Cardiac fibroblast (primary cell): ENCODE data around the gene ENTREP1.
"Not testable (repeated sequence)": the region's sequence is repeated elsewhere in the genome, so short reads cannot be mapped to it uniquely, and the experiment has no call there.

ENCODE experiments used
- DNase-seq, 2 donors: peaks; one replicate each; pipeline versions ENCODE4 v3.0.0 to v3.0.0-alpha.2; 2010; ENCODE audit warnings: low read depth in 2 of 2
- H3K4me3 ChIP-seq, 2 donors: replicated peaks in 1 of 2; 1 replicate in 1 of 2; 2 replicates in 1 of 2; pipeline ENCODE4 v1.5.1; 2011; ENCODE audit warnings: low read depth in 2 of 2, low read length in 2 of 2, mild to moderate bottlenecking in 2 of 2, moderate library complexity in 1 of 2
- CTCF ChIP-seq: IDR thresholded peaks from one replicate; pipeline ENCODE4 v1.5.1; 2011; ENCODE audit warnings: low read depth, mild to moderate bottlenecking, low read length, inconsistent platforms

Gene ENTREP1

DNA sequence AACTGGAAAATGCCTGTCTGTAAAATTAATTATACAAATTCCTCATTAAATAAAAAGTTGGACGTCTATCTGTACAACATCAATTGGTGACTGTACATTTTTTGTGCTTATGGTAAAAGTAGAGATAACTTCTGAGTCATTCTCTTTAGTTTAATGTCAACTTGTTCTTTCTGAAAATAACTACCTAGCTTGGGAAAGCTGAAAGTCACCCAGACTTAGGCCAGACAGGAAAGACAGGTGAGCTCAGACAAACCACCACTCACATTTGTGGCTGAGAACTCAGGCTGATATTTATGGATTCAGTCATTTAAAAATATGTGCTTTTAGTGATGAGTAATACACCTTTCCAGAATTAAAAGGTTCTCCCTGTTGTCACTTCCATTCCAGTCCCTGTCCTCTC, 31.9 kb upstream of the ENTREP1 start:
- DNase-seq: no peak
- no peak for TF ChIP-seq CTCF
- no peak overlapping the region for H3K4me3 ChIP-seq

- DNase-seq: peak in 1 of 2 donors; percentile 26
- TF ChIP-seq CTCF: no peak
- H3K4me3 ChIP-seq: no peak overlapping the region
Observed at GRCh38 chr9:69295872-69296552, 29.0 kb upstream of the ENTREP1 start.

DNA sequence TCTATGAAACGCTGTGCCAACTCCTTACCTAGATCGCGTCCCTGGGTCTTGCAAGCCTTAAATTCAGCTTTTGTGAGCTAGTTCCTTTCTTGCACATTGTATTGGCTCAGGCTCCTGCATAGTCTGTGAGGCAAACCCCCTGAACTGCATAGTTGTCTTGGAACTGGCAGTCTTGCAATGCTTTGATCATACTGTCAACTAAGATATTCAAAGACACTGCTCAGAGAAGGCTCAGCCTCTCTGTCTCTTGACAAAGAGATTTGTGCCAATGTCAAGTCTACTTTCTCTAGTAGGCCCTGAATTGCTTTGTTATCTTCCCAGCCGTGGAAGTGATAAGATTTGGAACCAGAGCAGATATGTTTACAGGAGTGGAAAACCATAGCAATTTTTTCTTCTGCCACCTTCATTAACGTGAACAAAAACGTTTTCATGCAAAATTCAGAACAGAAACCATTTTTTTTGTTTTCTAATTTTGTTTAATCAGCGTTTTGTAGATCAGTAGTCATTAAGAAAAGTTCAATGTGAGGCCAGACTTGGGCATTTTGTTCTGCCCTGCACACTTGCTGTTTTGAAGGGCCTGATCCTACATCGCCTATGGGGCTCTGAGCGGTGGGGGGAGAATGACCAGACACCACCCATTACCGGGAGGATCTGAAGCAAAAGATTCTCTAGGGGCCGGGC, 27.6 kb upstream of the ENTREP1 start:
- DNase-seq: no peak
- no peak overlapping the region for H3K4me3 ChIP-seq
- TF ChIP-seq CTCF: no peak

DNA sequence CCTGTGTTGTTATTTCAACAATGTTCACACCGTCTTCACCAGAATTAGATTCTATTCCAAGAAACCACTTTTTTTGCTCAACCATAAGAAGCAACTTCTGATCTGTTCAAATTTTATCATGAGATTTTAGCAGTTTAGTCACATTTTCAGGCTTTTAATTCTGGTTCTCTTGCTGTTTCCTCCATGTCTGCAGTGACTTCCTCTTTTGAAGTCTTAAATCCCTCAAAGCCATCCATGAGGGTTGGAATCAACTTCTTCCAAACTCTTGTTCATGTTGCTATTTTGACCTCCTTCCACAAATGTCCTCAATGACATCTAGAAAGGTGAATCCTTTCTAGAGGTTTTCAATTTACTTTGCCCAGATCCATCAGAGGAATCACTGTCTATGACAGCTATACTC, 25.7 kb upstream of the ENTREP1 start:
- no peak overlapping the region for H3K4me3 ChIP-seq
- no peak for DNase-seq
- TF ChIP-seq CTCF: no peak

GRCh38 chr9:69299826-69300225, 25.2 kb upstream of the ENTREP1 start:
- no peak overlapping the region for H3K4me3 ChIP-seq
- TF ChIP-seq CTCF: no peak
- DNase-seq: no peak

DNA sequence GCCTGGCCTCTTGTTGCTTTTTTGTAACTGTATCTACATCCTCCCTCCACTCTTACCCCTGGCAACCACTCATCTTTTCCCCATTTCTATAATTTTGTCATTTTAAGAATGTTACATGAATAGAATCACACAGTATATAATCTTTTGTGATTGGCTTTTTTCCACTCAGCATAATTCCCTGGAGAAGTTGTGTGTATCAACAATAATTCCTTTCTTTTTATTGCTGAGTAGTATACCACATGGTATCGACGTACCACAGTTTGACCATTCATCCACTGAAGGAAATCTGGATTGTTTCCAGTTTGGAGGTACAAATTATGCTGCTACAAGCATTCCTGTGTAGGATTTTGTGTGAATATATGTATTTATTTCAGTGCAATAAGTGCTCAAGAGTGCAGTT, 21.7 kb upstream of the ENTREP1 start:
- DNase-seq: no peak
- no peak overlapping the region for H3K4me3 ChIP-seq
- TF ChIP-seq CTCF: no peak

- H3K4me3 ChIP-seq, DNase-seq: not testable (repeated sequence)
Observed at GRCh38 chr9:69306895-69307445, 18.0 kb upstream of the ENTREP1 start.
